ENCODE data around the gene THSD7B. TPM values are rescaled to one million over a fixed set of nuclear protein-coding genes. Genes with fewer than 3 reads are reported as not detected.

THSD7B gene
- total RNA-seq, 1 donor from 2014 or later = not detected

GRCh38 chr2:137237055-137237454 lies 471.7 kb downstream of the THSD7B start:
- no peaks in the 10 kb centered on the region for H3K4me1 Mint-ChIP-seq (ENCODE audit: low read depth)
- DNase-seq (ENCODE audit: low spot score) = no peak
- H3K9me3 Mint-ChIP-seq = no peaks in the 10 kb centered on the region
- intact Hi-C loops (cut with micrococcal nuclease) = no loop called here
- no peak overlapping the region for H3K27ac Mint-ChIP-seq
- no peaks in the 10 kb centered on the region for H3K27me3 Mint-ChIP-seq (ENCODE audit: low read depth)
- H3K36me3 Mint-ChIP-seq (ENCODE audit: low read depth) = no peaks in the 10 kb centered on the region
- no peak overlapping the region for H3K4me3 Mint-ChIP-seq (ENCODE audit: low read depth)

DNA sequence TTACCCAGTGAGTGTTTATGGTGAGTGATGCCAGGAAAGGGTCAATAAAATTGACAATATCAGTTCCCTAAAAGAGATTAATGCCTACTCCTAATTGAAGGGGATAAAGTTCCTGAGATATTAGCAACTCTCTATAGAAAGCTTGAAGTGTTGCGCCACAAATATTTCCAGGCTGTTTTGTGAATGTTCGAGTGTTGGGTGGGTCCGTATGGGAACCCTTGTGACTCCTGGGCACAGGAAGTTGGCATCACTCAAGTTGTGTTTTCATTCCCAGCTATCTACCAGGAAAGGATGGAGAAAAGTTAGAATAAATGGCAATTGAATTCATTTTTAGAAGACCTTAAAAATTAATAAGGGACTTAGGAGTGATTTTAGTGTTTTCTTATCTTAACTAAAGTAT lies 472.7 kb downstream of the THSD7B start:
- H3K4me1 Mint-ChIP-seq (ENCODE audit: low read depth) = no peaks in the 10 kb centered on the region
- H3K9me3 Mint-ChIP-seq = no peaks in the 10 kb centered on the region
- H3K27me3 Mint-ChIP-seq (ENCODE audit: low read depth) = no peaks in the 10 kb centered on the region
- no peak for DNase-seq (ENCODE audit: low spot score)
- no peaks in the 10 kb centered on the region for H3K36me3 Mint-ChIP-seq (ENCODE audit: low read depth)
- H3K4me3 Mint-ChIP-seq (ENCODE audit: low read depth) = no peak overlapping the region
- intact Hi-C loops (cut with micrococcal nuclease) = no loop called here
- no peak overlapping the region for H3K27ac Mint-ChIP-seq

- H3K4me3 Mint-ChIP-seq (ENCODE audit: low read depth) = no peak overlapping the region
- intact Hi-C loops (cut with micrococcal nuclease) = no loop called here
- no peaks in the 10 kb centered on the region for H3K9me3 Mint-ChIP-seq
- H3K27me3 Mint-ChIP-seq (ENCODE audit: low read depth) = no peaks in the 10 kb centered on the region
- no peak for DNase-seq (ENCODE audit: low spot score)
- H3K36me3 Mint-ChIP-seq (ENCODE audit: low read depth) = no peaks in the 10 kb centered on the region
- H3K4me1 Mint-ChIP-seq (ENCODE audit: low read depth) = no peaks in the 10 kb centered on the region
- no peak overlapping the region for H3K27ac Mint-ChIP-seq
Observed at GRCh38 chr2:137249463-137250130, 484.3 kb downstream of the THSD7B start.

DNA sequence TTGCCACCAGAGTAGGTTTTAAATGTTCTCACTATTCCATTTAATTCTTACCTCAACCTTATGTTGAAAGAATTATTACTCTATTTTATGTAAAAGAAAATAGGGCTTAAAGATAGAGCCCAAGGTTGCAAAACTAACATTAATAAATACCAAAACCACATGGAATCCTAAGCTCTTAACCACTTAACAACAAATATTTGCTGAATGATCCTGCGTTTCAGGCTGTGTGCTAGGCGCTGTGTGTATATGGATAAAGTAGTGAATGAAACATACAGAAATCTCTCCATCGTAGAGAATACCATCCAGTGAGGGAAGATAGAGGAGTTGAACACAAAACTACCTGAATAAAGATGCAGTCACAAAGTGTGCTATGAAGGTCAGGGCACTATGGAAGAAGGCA lies 485.1 kb downstream of the THSD7B start:
- Mint-ChIP-seq H3K27ac (no peak overlapping the region), H3K36me3 (ENCODE audit: low read depth) (no peaks in the 10 kb centered on the region), H3K4me1 (ENCODE audit: low read depth) (no peaks in the 10 kb centered on the region), H3K27me3 (ENCODE audit: low read depth) (no peaks in the 10 kb centered on the region), H3K9me3 (no peaks in the 10 kb centered on the region), H3K4me3 (ENCODE audit: low read depth) (no peak overlapping the region)
- no peak for DNase-seq (ENCODE audit: low spot score)
- intact Hi-C loops (cut with micrococcal nuclease) = no loop called here

- Mint-ChIP-seq H3K9me3 (no peaks in the 10 kb centered on the region), H3K4me3 (ENCODE audit: low read depth) (no peak overlapping the region), H3K27me3 (ENCODE audit: low read depth) (no peaks in the 10 kb centered on the region), H3K4me1 (ENCODE audit: low read depth) (no peaks in the 10 kb centered on the region), H3K27ac (no peak overlapping the region), H3K36me3 (ENCODE audit: low read depth) (no peaks in the 10 kb centered on the region)
- intact Hi-C loops (cut with micrococcal nuclease) = no loop called here
- DNase-seq (ENCODE audit: low spot score) = no peak
Observed at GRCh38 chr2:137251045-137251444, 485.7 kb downstream of the THSD7B start.

DNA sequence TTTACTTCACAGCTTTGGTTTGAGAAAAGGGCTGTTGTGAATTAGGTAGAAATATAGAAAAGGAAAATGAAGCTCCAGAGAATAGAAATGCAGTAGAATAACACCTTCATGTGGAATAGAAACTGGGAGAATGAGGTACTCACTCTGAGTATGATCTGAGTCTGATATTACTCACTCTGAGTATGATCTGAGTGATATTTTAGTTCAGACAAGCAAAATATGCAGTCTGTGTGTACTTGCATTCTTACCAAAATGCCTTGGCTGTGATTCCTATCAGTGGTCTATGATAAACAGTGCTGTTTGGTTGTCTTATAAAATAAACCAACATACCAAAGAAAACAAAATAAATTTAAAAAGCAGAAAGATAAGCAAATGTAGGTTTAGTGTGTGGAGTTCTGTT lies 487.6 kb downstream of the THSD7B start:
- no peak overlapping the region for H3K4me3 Mint-ChIP-seq (ENCODE audit: low read depth)
- H3K9me3 Mint-ChIP-seq = no peaks in the 10 kb centered on the region
- H3K36me3 Mint-ChIP-seq (ENCODE audit: low read depth) = no peaks in the 10 kb centered on the region
- no peak for DNase-seq (ENCODE audit: low spot score)
- H3K27me3 Mint-ChIP-seq (ENCODE audit: low read depth) = no peaks in the 10 kb centered on the region
- H3K27ac Mint-ChIP-seq = no peak overlapping the region
- H3K4me1 Mint-ChIP-seq (ENCODE audit: low read depth) = no peaks in the 10 kb centered on the region
- intact Hi-C loops (cut with micrococcal nuclease) = no loop called here

DNA sequence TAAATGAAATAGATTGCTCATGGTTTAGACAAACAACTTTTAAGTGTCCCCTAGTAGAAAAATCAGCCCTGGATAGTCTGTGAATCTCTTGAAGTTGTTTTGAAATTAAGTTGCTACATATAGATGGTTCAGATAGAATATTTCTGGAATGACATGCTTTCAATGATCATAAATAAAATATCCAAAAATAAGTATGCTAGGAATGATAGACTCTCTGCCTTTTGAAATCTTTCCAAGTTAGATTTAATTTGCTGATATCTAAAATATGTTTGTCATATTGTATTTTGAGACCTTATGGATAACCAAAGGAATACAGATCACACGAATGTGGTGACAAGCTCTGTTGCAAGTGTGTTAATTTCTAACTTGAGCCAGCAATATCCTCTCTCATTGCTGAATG lies 488.7 kb downstream of the THSD7B start:
- Mint-ChIP-seq H3K9me3 (no peaks in the 10 kb centered on the region), H3K4me3 (ENCODE audit: low read depth) (no peak overlapping the region), H3K4me1 (ENCODE audit: low read depth) (no peaks in the 10 kb centered on the region), H3K27ac (no peak overlapping the region), H3K27me3 (ENCODE audit: low read depth) (no peaks in the 10 kb centered on the region), H3K36me3 (ENCODE audit: low read depth) (no peaks in the 10 kb centered on the region)
- intact Hi-C loops (cut with micrococcal nuclease) = no loop called here
- no peak for DNase-seq (ENCODE audit: low spot score)

DNA sequence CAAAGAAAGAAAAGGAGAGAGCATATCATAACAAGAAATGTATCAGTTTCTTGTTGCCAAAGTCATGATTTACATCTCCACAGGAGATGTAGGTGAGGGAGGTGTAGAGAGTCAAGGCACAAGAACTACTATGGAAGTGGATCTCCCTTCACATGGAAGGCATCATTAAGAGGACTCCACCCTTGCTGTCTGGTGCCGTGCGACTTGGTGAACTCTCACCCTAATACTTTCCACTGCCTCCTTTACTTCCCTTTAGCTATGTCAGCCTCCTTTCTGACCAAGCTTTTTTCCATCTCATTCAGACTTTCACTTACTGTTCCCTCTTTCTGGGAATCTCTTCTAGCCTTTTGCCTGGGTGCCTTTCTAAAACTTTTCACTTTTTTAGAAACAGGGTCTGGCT lies 490.0 kb downstream of the THSD7B start:
- Mint-ChIP-seq H3K27ac (no peak overlapping the region), H3K27me3 (ENCODE audit: low read depth) (no peaks in the 10 kb centered on the region), H3K4me1 (ENCODE audit: low read depth) (no peaks in the 10 kb centered on the region), H3K4me3 (ENCODE audit: low read depth) (no peak overlapping the region), H3K36me3 (ENCODE audit: low read depth) (no peaks in the 10 kb centered on the region), H3K9me3 (no peaks in the 10 kb centered on the region)
- intact Hi-C loops (cut with micrococcal nuclease) = no loop called here
- no peak for DNase-seq (ENCODE audit: low spot score)

- Mint-ChIP-seq H3K4me1 (ENCODE audit: low read depth) (no peaks in the 10 kb centered on the region), H3K4me3 (ENCODE audit: low read depth) (no peak overlapping the region), H3K9me3 (no peaks in the 10 kb centered on the region), H3K36me3 (ENCODE audit: low read depth) (no peaks in the 10 kb centered on the region), H3K27me3 (ENCODE audit: low read depth) (no peaks in the 10 kb centered on the region), H3K27ac (no peak overlapping the region)
- intact Hi-C loops (cut with micrococcal nuclease) = no loop called here
- no peak for DNase-seq (ENCODE audit: low spot score)
Observed at GRCh38 chr2:137255990-137256389, 490.6 kb downstream of the THSD7B start.

- Mint-ChIP-seq H3K36me3 (ENCODE audit: low read depth) (no peaks in the 10 kb centered on the region), H3K4me1 (ENCODE audit: low read depth) (no peaks in the 10 kb centered on the region), H3K27ac (no peak overlapping the region), H3K9me3 (no peaks in the 10 kb centered on the region), H3K4me3 (ENCODE audit: low read depth) (no peak overlapping the region), H3K27me3 (ENCODE audit: low read depth) (no peaks in the 10 kb centered on the region)
- intact Hi-C loops (cut with micrococcal nuclease) = no loop called here
- DNase-seq (ENCODE audit: low spot score) = no peak
Observed at GRCh38 chr2:137261881-137262585, 496.7 kb downstream of the THSD7B start.

DNA sequence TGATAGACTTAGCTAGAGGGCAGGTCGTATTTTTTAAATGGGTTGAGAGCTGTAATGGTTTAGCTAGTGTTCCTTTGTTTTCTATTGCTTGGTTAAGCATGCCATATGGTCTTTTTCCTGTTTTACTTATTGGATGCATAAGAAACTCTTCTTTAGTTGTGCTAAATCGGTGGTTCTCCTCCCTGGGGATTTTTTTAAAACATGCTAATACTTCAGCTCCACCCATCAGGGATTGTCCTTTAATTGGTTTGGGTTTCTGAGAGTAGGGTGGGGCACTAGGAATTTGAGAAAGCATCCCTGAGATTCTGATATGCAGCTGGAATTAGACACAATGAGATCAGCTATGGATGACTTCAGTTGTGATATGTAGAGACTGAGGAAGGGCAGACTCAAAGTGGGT lies 497.2 kb downstream of the THSD7B start:
- no peaks in the 10 kb centered on the region for H3K9me3 Mint-ChIP-seq
- H3K4me1 Mint-ChIP-seq (ENCODE audit: low read depth) = no peaks in the 10 kb centered on the region
- H3K36me3 Mint-ChIP-seq (ENCODE audit: low read depth) = no peaks in the 10 kb centered on the region
- intact Hi-C loops (cut with micrococcal nuclease) = no loop called here
- DNase-seq (ENCODE audit: low spot score) = no peak
- no peaks in the 10 kb centered on the region for H3K27me3 Mint-ChIP-seq (ENCODE audit: low read depth)
- no peak overlapping the region for H3K4me3 Mint-ChIP-seq (ENCODE audit: low read depth)
- H3K27ac Mint-ChIP-seq = no peak overlapping the region

DNA sequence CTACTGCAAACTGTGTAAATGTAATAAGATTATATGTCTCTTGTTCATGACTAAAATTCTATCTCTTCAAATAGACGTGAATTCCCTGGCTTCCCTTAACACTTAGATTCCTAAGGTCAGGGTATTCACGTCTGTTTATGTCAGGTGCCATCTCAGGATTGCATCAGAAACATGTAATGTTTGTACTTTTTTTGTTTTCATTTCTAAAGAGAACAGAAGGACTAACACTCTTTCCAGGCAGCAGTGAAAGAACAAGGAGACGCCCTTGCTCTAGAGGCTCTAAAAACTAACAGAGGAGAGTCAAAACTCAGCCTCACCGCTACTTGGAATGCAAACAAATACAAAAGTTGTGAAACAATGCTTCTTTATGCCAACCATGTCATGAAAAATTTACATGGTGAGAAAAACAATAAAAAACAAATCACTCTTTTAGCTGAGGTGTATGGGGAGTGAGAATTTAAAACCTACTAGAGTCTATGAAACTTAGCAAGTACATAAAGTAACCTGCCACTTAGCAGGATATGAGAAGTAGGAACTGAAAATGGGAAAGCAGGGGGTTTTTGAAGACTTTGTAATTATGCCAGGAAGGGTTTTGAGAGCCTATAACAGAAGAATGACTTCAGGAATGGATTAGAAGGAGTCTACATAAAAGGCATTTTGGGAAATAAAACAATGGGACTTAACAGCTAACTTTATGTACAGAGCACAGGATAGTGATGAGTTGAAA lies 522.7 kb downstream of the THSD7B start:
- intact Hi-C loops (cut with micrococcal nuclease) = no loop called here
- Mint-ChIP-seq H3K4me3 (ENCODE audit: low read depth) (no peak overlapping the region), H3K9me3 (peaks cover 5% of the 10 kb centered on the region), H3K27me3 (ENCODE audit: low read depth) (no peaks in the 10 kb centered on the region), H3K36me3 (ENCODE audit: low read depth) (no peaks in the 10 kb centered on the region), H3K27ac (no peak overlapping the region), H3K4me1 (ENCODE audit: low read depth) (no peaks in the 10 kb centered on the region)
- DNase-seq (ENCODE audit: low spot score) = no peak

GRCh38 chr2:137291836-137292570 lies 526.7 kb downstream of the THSD7B start:
- no peaks in the 10 kb centered on the region for H3K36me3 Mint-ChIP-seq (ENCODE audit: low read depth)
- H3K27me3 Mint-ChIP-seq (ENCODE audit: low read depth) = no peaks in the 10 kb centered on the region
- H3K27ac Mint-ChIP-seq = no peak overlapping the region
- H3K9me3 Mint-ChIP-seq = no peaks in the 10 kb centered on the region
- H3K4me1 Mint-ChIP-seq (ENCODE audit: low read depth) = no peaks in the 10 kb centered on the region
- DNase-seq (ENCODE audit: low spot score) = no peak
- intact Hi-C loops (cut with micrococcal nuclease) = no loop called here
- no peak overlapping the region for H3K4me3 Mint-ChIP-seq (ENCODE audit: low read depth)
